Measurements from ENCODE around the gene SUCNR1. TPM values are rescaled to one million over a fixed set of nuclear protein-coding genes. Genes with fewer than 3 reads are reported as not detected.

SUCNR1 gene
- total and polyA plus RNA-seq, 2 of the 13 experiments (the other 11 are each of a cell fraction or from before 2014, with no cell fraction given), result 0.03 TPM; not detected in 1

DNA sequence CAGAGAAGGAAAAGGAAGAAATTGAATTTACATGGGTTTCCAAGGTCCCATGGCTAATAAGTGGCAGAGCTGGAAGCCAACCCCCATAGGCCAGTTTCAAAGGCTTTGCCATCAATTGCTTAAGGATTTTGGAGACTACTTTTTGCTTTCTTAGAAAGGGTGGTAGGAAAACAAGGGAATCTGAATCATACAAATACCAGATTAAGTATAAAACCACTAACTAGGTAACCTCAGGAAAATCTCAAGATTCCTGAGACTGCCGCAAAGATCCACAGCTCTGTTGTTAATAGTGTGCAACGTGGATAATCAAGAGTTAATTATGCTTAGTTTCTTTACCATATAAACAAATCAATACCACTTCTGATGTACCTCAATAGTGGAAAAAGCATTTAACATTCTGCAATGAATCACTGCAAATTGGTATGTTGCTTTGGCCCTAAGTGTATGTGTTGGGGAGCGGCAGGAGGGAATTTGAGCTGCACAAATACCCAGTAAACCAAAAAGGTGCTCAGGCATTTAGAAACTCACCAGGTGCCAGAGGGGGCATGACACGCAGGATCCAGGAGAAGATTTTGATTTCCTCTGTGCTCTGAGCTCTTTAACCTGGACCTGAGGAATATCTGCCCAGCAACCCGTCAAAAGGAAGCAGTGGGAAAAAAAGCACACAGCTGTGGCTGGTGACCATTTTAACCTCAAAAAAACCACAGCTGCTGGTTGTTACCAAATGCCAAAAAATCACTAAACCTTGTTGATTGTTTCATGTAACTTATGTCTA is 37.5 kb upstream of the SUCNR1 start:
- no peak for FAIRE-seq
- no TSS peak for BruUV-seq (replicated peaks)
- ChIA-PET POLR2A (no interaction called here), CTCF (ENCODE audit: low intra/inter-chr PET ratio, low total read pairs) (no interaction called here)
- intact Hi-C loops (cut with micrococcal nuclease; ENCODE audit: unreplicated experiment), result loop anchor here (5.0 kb wide), 1 partner anchor 109 kb away; no protein-coding TSS in a partner anchor
- ATAC-seq, result no peak
- H3K27me3 ChIP-seq (ENCODE audit: control insufficient read depth in 1 of 2, insufficient read depth in 2 of 2, low read length in 2 of 2), result no peaks in the 10 kb centered on the region
- H3K79me2 ChIP-seq (ENCODE audit: insufficient read depth, low read length), result no peaks in the 10 kb centered on the region
- no peak overlapping the region for H3K9ac ChIP-seq (ENCODE audit: insufficient read depth, low read depth, low read length)
- no peaks in the 10 kb centered on the region for H4K20me1 ChIP-seq (ENCODE audit: insufficient read depth, low read length)
- H3K36me3 ChIP-seq (replicated peaks in 1 of 2; ENCODE audit: control insufficient read depth in 1 of 2, insufficient read depth in 2 of 2, low read length in 2 of 2), result no peaks in the 10 kb centered on the region
- in situ Hi-C loops (cut with HindIII; ENCODE audit: extremely low pct_ligation_motif_present, low pct_unique_long_range_greater_than_20kb), result loop anchor here (10.0 kb wide), 1 partner anchor 371 kb away; the partner anchor contains the start of gene IGSF10
- H3K4me2 ChIP-seq (ENCODE audit: low read depth, low read length), result no peak overlapping the region
- H3K4me3 ChIP-seq (replicated peaks in 1 of 3; ENCODE audit: insufficient read depth in 1 of 3, low read depth in 2 of 3, low read length in 3 of 3), result no peak overlapping the region
- no peak overlapping the region for H2AFZ ChIP-seq (ENCODE audit: low read length)
- H3K4me1 ChIP-seq (ENCODE audit: insufficient read depth, low read length), result peaks cover 8% of the 10 kb centered on the region; the same call in 1 of the 2 replicates
- DNase-seq (ENCODE audit: low spot score), result no peak
- H3K9me3 ChIP-seq (ENCODE audit: low read length), result no peaks in the 10 kb centered on the region
- H3K27ac ChIP-seq (ENCODE audit: extremely low read length, insufficient read depth, low read length), result no peak overlapping the region
- TF ChIP-seq ZNF766 (CRISPR knock-in tag; IDR thresholded peaks at IDR 0.05; ENCODE audit: borderline replicate concordance), result no peak
- TF ChIP-seq, protein P1, sequence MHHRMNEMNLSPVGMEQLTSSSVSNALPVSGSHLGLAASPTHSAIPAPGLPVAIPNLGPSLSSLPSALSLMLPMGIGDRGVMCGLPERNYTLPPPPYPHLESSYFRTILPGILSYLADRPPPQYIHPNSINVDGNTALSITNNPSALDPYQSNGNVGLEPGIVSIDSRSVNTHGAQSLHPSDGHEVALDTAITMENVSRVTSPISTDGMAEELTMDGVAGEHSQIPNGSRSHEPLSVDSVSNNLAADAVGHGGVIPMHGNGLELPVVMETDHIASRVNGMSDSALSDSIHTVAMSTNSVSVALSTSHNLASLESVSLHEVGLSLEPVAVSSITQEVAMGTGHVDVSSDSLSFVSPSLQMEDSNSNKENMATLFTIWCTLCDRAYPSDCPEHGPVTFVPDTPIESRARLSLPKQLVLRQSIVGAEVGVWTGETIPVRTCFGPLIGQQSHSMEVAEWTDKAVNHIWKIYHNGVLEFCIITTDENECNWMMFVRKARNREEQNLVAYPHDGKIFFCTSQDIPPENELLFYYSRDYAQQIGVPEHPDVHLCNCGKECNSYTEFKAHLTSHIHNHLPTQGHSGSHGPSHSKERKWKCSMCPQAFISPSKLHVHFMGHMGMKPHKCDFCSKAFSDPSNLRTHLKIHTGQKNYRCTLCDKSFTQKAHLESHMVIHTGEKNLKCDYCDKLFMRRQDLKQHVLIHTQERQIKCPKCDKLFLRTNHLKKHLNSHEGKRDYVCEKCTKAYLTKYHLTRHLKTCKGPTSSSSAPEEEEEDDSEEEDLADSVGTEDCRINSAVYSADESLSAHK (CRISPR knock-in tag; IDR thresholded peaks at IDR 0.05; ENCODE audit: borderline replicate concordance), result no peak
- WGBS (ENCODE audit: low lambda C conversion rate), result 93% methylated on average over 5 of the region's 5 CpGs

DNA sequence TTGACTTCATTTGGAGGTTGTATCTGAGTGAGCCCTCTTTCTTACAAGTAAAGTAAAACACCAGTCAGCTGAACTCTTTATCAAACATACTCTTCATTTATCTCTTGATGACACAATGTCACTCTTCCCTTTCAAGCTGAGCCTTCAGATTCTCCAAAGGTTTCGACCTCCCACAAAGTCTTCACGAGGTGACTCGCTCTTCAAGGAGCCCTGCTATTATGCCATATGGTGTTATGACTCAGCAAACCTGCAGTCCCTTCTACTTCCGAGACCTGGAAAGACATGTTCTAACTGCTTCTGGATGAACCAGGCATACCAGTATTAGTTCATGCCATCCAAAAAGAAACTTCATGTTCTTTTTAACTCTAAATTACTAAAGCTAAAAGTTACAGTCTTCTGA is 36.4 kb upstream of the SUCNR1 start:
- no peaks in the 10 kb centered on the region for H3K79me2 ChIP-seq (ENCODE audit: insufficient read depth, low read length)
- peak overlapping the region; percentile 46 for H2AFZ ChIP-seq (ENCODE audit: low read length)
- DNase-seq (ENCODE audit: low spot score) (no peak), FAIRE-seq (no peak), ATAC-seq (no peak)
- no peak overlapping the region for H3K27ac ChIP-seq (ENCODE audit: extremely low read length, insufficient read depth, low read length)
- in situ Hi-C loops (cut with HindIII; ENCODE audit: extremely low pct_ligation_motif_present, low pct_unique_long_range_greater_than_20kb), result loop anchor here (10.0 kb wide), 1 partner anchor 372 kb away; the partner anchor contains the start of gene IGSF10
- H3K9ac ChIP-seq (ENCODE audit: insufficient read depth, low read depth, low read length), result no peak overlapping the region
- H3K4me3 ChIP-seq (replicated peaks in 1 of 3; ENCODE audit: insufficient read depth in 1 of 3, low read depth in 2 of 3, low read length in 3 of 3), result no peak overlapping the region
- intact Hi-C loops (cut with micrococcal nuclease; ENCODE audit: unreplicated experiment), result loop anchor here (5.0 kb wide), 1 partner anchor 110 kb away; no protein-coding TSS in a partner anchor
- no peaks in the 10 kb centered on the region for H3K36me3 ChIP-seq (replicated peaks in 1 of 2; ENCODE audit: control insufficient read depth in 1 of 2, insufficient read depth in 2 of 2, low read length in 2 of 2)
- POLR2A ChIA-PET, result interaction anchor here (0.6 kb wide), 1 partner anchor 35 kb away, joined by 3 read pairs; no protein-coding TSS in a partner anchor
- no peak overlapping the region for H3K4me2 ChIP-seq (ENCODE audit: low read depth, low read length)
- BruUV-seq (replicated peaks), result no TSS peak
- CTCF ChIA-PET (ENCODE audit: low intra/inter-chr PET ratio, low total read pairs), result interaction anchor here (3.4 to 3.6 kb wide), 2 partner anchors 369 to 397 kb away, joined by 31 to 34 read pairs; no protein-coding TSS in a partner anchor
- H3K27me3 ChIP-seq (ENCODE audit: control insufficient read depth in 1 of 2, insufficient read depth in 2 of 2, low read length in 2 of 2), result no peaks in the 10 kb centered on the region
- H3K9me3 ChIP-seq (ENCODE audit: low read length), result no peaks in the 10 kb centered on the region
- H4K20me1 ChIP-seq (ENCODE audit: insufficient read depth, low read length), result no peaks in the 10 kb centered on the region
- peaks cover 8% of the 10 kb centered on the region; the same call in 1 of the 2 replicates for H3K4me1 ChIP-seq (ENCODE audit: insufficient read depth, low read length)
- TF ChIP-seq NFE2L2 (IDR thresholded peaks at IDR 0.05; ENCODE audit: low read length), result 0 out of 2 replicates have a peak, but pooled peaks have one; percentile 45
- TF ChIP-seq NFE2 (CRISPR knock-in tag; IDR thresholded peaks at IDR 0.05), result peak; percentile 19; the same call in 1 of the 2 replicates
- TF ChIP-seq FOSL2 (CRISPR knock-in tag; IDR thresholded peaks at IDR 0.05), result peak; percentile 61
- no peak for TF ChIP-seq IKZF1 (IDR thresholded peaks at IDR 0.05)
- WGBS (ENCODE audit: low lambda C conversion rate), result 86% methylated on average over 4 of the region's 4 CpGs
